Memory B cell (primary cell): ENCODE measurements around the gene EARS2.
"Not testable (repeated sequence)": the region's sequence is repeated elsewhere in the genome, so short reads cannot be mapped to it uniquely, and the experiment has no call there.

Source experiments
- ATAC-seq: fragments of 150-1000 bp; cut with Tn5 transposase; 2 replicates; pipeline ENCODE4 v1.10.0; 2021; ENCODE audit warnings: low read depth, mild to moderate bottlenecking, moderate library complexity
- DNase-seq, 2 donors: peaks; one replicate each; pipeline ENCODE4 v3.0.0; 2022; ENCODE audit warnings: low spot score in 2 of 2
- H3K27ac Mint-ChIP-seq: one replicate; pipeline ENCODE4 v1.8.0; 2022; ENCODE audit warnings: mild to moderate bottlenecking, moderate library complexity, mixed read lengths
- H3K27me3 Mint-ChIP-seq: one replicate; pipeline ENCODE4 v1.8.0; 2022; ENCODE audit warnings: mixed read lengths
- H3K36me3 Mint-ChIP-seq: one replicate; pipeline ENCODE4 v1.8.0; 2022; ENCODE audit warnings: mild to moderate bottlenecking, mixed read lengths
- H3K4me1 Mint-ChIP-seq: one replicate; pipeline ENCODE4 v1.8.0; 2022; ENCODE audit warnings: mixed read lengths
- H3K4me3 Mint-ChIP-seq: one replicate; pipeline ENCODE4 v1.8.0; 2022; ENCODE audit warnings: mild to moderate bottlenecking, moderate library complexity, mixed read lengths
- H3K9me3 Mint-ChIP-seq: one replicate; pipeline ENCODE4 v1.8.0; 2022; ENCODE audit warnings: mixed read lengths

Gene EARS2

GRCh38 chr16:23484510-23485256, 72.5 kb downstream of the EARS2 start:
- Mint-ChIP-seq H3K4me1 (peaks cover 2% of the 10 kb centered on the region), H3K36me3 (peaks cover 34% of the 10 kb centered on the region), H3K27me3 (no peaks in the 10 kb centered on the region), H3K27ac (no peak overlapping the region), H3K4me3 (no peak overlapping the region), H3K9me3 (no peaks in the 10 kb centered on the region)
- no peak for DNase-seq
- no peak for ATAC-seq

- not testable (repeated sequence) for H3K4me1 Mint-ChIP-seq, H3K27ac Mint-ChIP-seq, H3K9me3 Mint-ChIP-seq, H3K27me3 Mint-ChIP-seq, ATAC-seq, DNase-seq, H3K4me3 Mint-ChIP-seq
- peaks cover 41% of the 10 kb centered on the region for H3K36me3 Mint-ChIP-seq
These were observed 73.7 kb downstream of the EARS2 start for GRCh38 chr16:23483492-23483891.

GRCh38 chr16:23482778-23483177, 74.4 kb downstream of the EARS2 start:
- peaks cover 8% of the 10 kb centered on the region for H3K4me1 Mint-ChIP-seq
- H3K4me3 Mint-ChIP-seq, result no peak overlapping the region
- no peaks in the 10 kb centered on the region for H3K27me3 Mint-ChIP-seq
- H3K27ac Mint-ChIP-seq, result peak overlapping the region; percentile 39
- peaks cover 39% of the 10 kb centered on the region for H3K36me3 Mint-ChIP-seq
- DNase-seq, result no peak
- no peaks in the 10 kb centered on the region for H3K9me3 Mint-ChIP-seq
- ATAC-seq, result peak; percentile 74

GRCh38 chr16:23480257-23480656, 76.9 kb downstream of the EARS2 start:
- ATAC-seq, result no peak
- no peaks in the 10 kb centered on the region for H3K9me3 Mint-ChIP-seq
- peaks cover 8% of the 10 kb centered on the region for H3K4me1 Mint-ChIP-seq
- no peaks in the 10 kb centered on the region for H3K27me3 Mint-ChIP-seq
- peak overlapping the region; percentile 90 for H3K27ac Mint-ChIP-seq
- DNase-seq, result no peak
- peaks cover 40% of the 10 kb centered on the region for H3K36me3 Mint-ChIP-seq
- H3K4me3 Mint-ChIP-seq, result no peak overlapping the region

- peaks cover 8% of the 10 kb centered on the region for H3K4me1 Mint-ChIP-seq
- no peak overlapping the region for H3K4me3 Mint-ChIP-seq
- ATAC-seq, result no peak
- no peaks in the 10 kb centered on the region for H3K9me3 Mint-ChIP-seq
- H3K36me3 Mint-ChIP-seq, result peaks cover 37% of the 10 kb centered on the region
- H3K27me3 Mint-ChIP-seq, result no peaks in the 10 kb centered on the region
- DNase-seq, result no peak
- peak overlapping the region; percentile 90 for H3K27ac Mint-ChIP-seq
These were observed 78.0 kb downstream of the EARS2 start for GRCh38 chr16:23479138-23479537.

- peaks cover 37% of the 10 kb centered on the region for H3K36me3 Mint-ChIP-seq
- DNase-seq, result no peak
- H3K27ac Mint-ChIP-seq, result peak overlapping the region; percentile 90
- H3K27me3 Mint-ChIP-seq, result no peaks in the 10 kb centered on the region
- no peak for ATAC-seq
- peaks cover 8% of the 10 kb centered on the region for H3K4me1 Mint-ChIP-seq
- no peak overlapping the region for H3K4me3 Mint-ChIP-seq
- H3K9me3 Mint-ChIP-seq, result no peaks in the 10 kb centered on the region
These were observed 78.6 kb downstream of the EARS2 start for GRCh38 chr16:23478566-23478965.

GRCh38 chr16:23476289-23476688, 80.9 kb downstream of the EARS2 start:
- Mint-ChIP-seq H3K9me3 (no peaks in the 10 kb centered on the region), H3K27me3 (no peaks in the 10 kb centered on the region), H3K4me1 (peaks cover 5% of the 10 kb centered on the region), H3K27ac (peak overlapping the region; percentile 65), H3K4me3 (no peak overlapping the region), H3K36me3 (peaks cover 30% of the 10 kb centered on the region)
- ATAC-seq (peak; percentile 60), DNase-seq (no peak)
